Aorta (tissue), 5 donors: Measurements from ENCODE around the gene SAMD4B. TPM values are rescaled to one million over a fixed set of nuclear protein-coding genes. Genes with fewer than 3 reads are reported as not detected.

Experiments used
- ATAC-seq: fragments of 200-7000 bp; cut with Tn5 transposase; one replicate; pipeline ENCODE4 v1.9.1; 2022; ENCODE audit warnings: moderate library complexity; ENCODE audit not compliant: low FRiP score
- DNase-seq, 2 donors: peaks; one replicate each; pipeline ENCODE4 v3.0.0-alpha.2; 2020
- H3K27ac ChIP-seq, 2 donors: one replicate each; pipeline ENCODE4 v1.5.1; 2013; ENCODE audit warnings: low read length in 2 of 2, mild to moderate bottlenecking in 2 of 2, moderate library complexity in 2 of 2, control low read depth in 1 of 2, inconsistent platforms in 1 of 2, low read depth in 1 of 2
- H3K27me3 ChIP-seq, 2 donors: one replicate each; pipeline ENCODE4 v1.6.1; 2013; ENCODE audit warnings: control low read depth in 1 of 2, low read length in 1 of 2, mild to moderate bottlenecking in 1 of 2, moderate library complexity in 1 of 2; ENCODE audit not compliant: insufficient read depth in 2 of 2, control insufficient read depth in 1 of 2
- H3K36me3 ChIP-seq, 2 donors: one replicate each; pipeline ENCODE4 v1.6.1; 2013; ENCODE audit warnings: control low read depth in 1 of 2, low read length in 1 of 2, mild to moderate bottlenecking in 1 of 2; ENCODE audit not compliant: insufficient read depth in 2 of 2, control insufficient read depth in 1 of 2
- H3K4me1 ChIP-seq, 2 donors: one replicate each; pipeline ENCODE4 v1.6.1; 2013; ENCODE audit warnings: low read length in 2 of 2, control low read depth in 1 of 2, mild to moderate bottlenecking in 1 of 2, moderate library complexity in 1 of 2; ENCODE audit not compliant: insufficient read depth in 2 of 2, control insufficient read depth in 1 of 2
- H3K4me3 ChIP-seq, 2 donors: one replicate each; pipeline ENCODE4 v1.5.1; 2013; ENCODE audit warnings: low read length in 2 of 2, control low read depth in 1 of 2, mild to moderate bottlenecking in 1 of 2
- H3K9me3 ChIP-seq: one replicate; pipeline ENCODE4 v1.6.1; 2013; ENCODE audit warnings: mild to moderate bottlenecking, low read length; ENCODE audit not compliant: control insufficient read depth
- WGBS, 2 donors: extraction: QIAGEN DNeasy Blood & Tissue Kit; methylation state at CpG; one replicate each; pipeline ENCODE4 v1.1.7; 2013; 5-methylcytosine and 5-hydroxymethylcytosine counted together
- intact Hi-C, 2 donors: fragments of 100-400 bp; cut with DNase I; formaldehyde crosslinking; loops; one replicate each; pipeline versions ENCODE4 v1.14.2 to v1.15.0; 2022
- polyA plus RNA-seq, 2 donors: library from polyadenylated mRNA; stranded (reverse); fragments of 200-250 nt; gene quantifications; one replicate each; pipeline ENCODE4 v1.2.3, GENCODE V29; 2013
- total RNA-seq, 2 donors: library from RNA; stranded (reverse); fragmentation: NEBNext Ultra II Directional; extraction: Animal tissue kit (Norgen Biotek cat#: 25700); gene quantifications; one replicate each; pipeline ENCODE4 v1.2.1, GENCODE V29; 2021
- donor health status: healthy with polysubstance abuse.
- donor health status: Bipolar disorder and iron deficiency.
- donor health status: DM: no; HTN: no; CAD: no.
- donor health status: DM: no; HTN: no; CAD: no.
- donor health status: DM: yes; HTN: yes; CAD: no.

Gene SAMD4B
- total and polyA plus RNA-seq, 4 donors = 33.6 to 120 (median 105) TPM

- intact Hi-C loops = no loop called here
- ATAC-seq (no peak), DNase-seq (peak in 1 of 2 donors; percentile 16)
- H3K27ac ChIP-seq = no peak overlapping the region
- H3K4me3 ChIP-seq = no peak overlapping the region
- no peaks in the 10 kb centered on the region for H3K9me3 ChIP-seq
- no peaks in the 10 kb centered on the region for H3K27me3 ChIP-seq
- WGBS, 2 donors = 77 to 82% methylated on average over 12 of the region's 12 CpGs
- H3K36me3 ChIP-seq = peaks cover 0 to 4% of the 10 kb centered on the region in 2 donors
- peaks cover 0 to 3% of the 10 kb centered on the region in 2 donors for H3K4me1 ChIP-seq
Measured at GRCh38 chr19:39352381-39353255, 10.4 kb downstream of the SAMD4B start.

GRCh38 chr19:39355253-39355652 is 13.0 kb downstream of the SAMD4B start:
- Histone ChIP-seq H3K36me3 (peaks cover 0 to 7% of the 10 kb centered on the region in 2 donors), H3K27ac (no peak overlapping the region), H3K4me1 (no peaks in the 10 kb centered on the region), H3K9me3 (no peaks in the 10 kb centered on the region), H3K4me3 (no peak overlapping the region), H3K27me3 (no peaks in the 10 kb centered on the region)
- DNase-seq = peak in 1 of 2 donors; percentile 24
- intact Hi-C loops = loop anchor here in 1 of 2 donors (5.0 kb wide), 1 partner anchor 707 kb away; no protein-coding TSS in a partner anchor
- 83 to 84% methylated on average over 5 of the region's 5 CpGs for WGBS, 2 donors
- no peak for ATAC-seq

GRCh38 chr19:39356073-39356472 is 13.9 kb downstream of the SAMD4B start:
- peaks cover 0 to 7% of the 10 kb centered on the region in 2 donors for H3K36me3 ChIP-seq
- H3K27me3 ChIP-seq = no peaks in the 10 kb centered on the region
- no peaks in the 10 kb centered on the region for H3K4me1 ChIP-seq
- intact Hi-C loops = loop anchor here in 1 of 2 donors (5.0 kb wide), 1 partner anchor 706 kb away; no protein-coding TSS in a partner anchor
- H3K9me3 ChIP-seq = no peaks in the 10 kb centered on the region
- ATAC-seq (no peak), DNase-seq (no peak)
- H3K4me3 ChIP-seq = no peak overlapping the region
- H3K27ac ChIP-seq = no peak overlapping the region
- 87 to 89% methylated on average over 3 of the region's 3 CpGs for WGBS, 2 donors

- ATAC-seq (no peak), DNase-seq (peak in 1 of 2 donors; percentile 55)
- H3K36me3 ChIP-seq = peaks cover 0 to 7% of the 10 kb centered on the region in 2 donors
- H3K4me1 ChIP-seq = no peaks in the 10 kb centered on the region
- no peak overlapping the region for H3K4me3 ChIP-seq
- intact Hi-C loops = loop anchor here in 1 of 2 donors (5.0 kb wide), 1 partner anchor 706 kb away; no protein-coding TSS in a partner anchor
- no peak overlapping the region for H3K27ac ChIP-seq
- H3K9me3 ChIP-seq = no peaks in the 10 kb centered on the region
- H3K27me3 ChIP-seq = no peaks in the 10 kb centered on the region
- 87 to 91% methylated on average over 18 of the region's 18 CpGs for WGBS, 2 donors
Measured at GRCh38 chr19:39356647-39357046, 14.4 kb downstream of the SAMD4B start.

- no peak for ATAC-seq
- intact Hi-C loops = loop anchor here in 1 of 2 donors (5.0 kb wide), 1 partner anchor 703 kb away; no protein-coding TSS in a partner anchor
Measured at GRCh38 chr19:39359026-39359425, 16.8 kb downstream of the SAMD4B start.

GRCh38 chr19:39360599-39360998 is 18.4 kb downstream of the SAMD4B start:
- H3K4me1 ChIP-seq = no peaks in the 10 kb centered on the region
- H3K27me3 ChIP-seq = no peaks in the 10 kb centered on the region
- no peak for ATAC-seq
- no peak overlapping the region for H3K4me3 ChIP-seq
- H3K9me3 ChIP-seq = no peaks in the 10 kb centered on the region
- H3K27ac ChIP-seq = no peak overlapping the region
- no peak for DNase-seq
- intact Hi-C loops = no loop called here
- H3K36me3 ChIP-seq = peaks cover 0 to 7% of the 10 kb centered on the region in 2 donors
- WGBS, 2 donors = 57 to 67% methylated on average over 1 of the region's 1 CpG

More at GRCh38 chr19:39359026-39359425, 16.8 kb downstream of the SAMD4B start:
- Histone ChIP-seq H3K27me3 (no peaks in the 10 kb centered on the region), H3K27ac (no peak overlapping the region), H3K4me1 (no peaks in the 10 kb centered on the region), H3K36me3 (peaks cover 0 to 7% of the 10 kb centered on the region in 2 donors), H3K9me3 (no peaks in the 10 kb centered on the region), H3K4me3 (no peak overlapping the region)
- 90 to 94% methylated on average over 3 of the region's 3 CpGs for WGBS, 2 donors
- DNase-seq = peak in 1 of 2 donors; percentile 32

GRCh38 chr19:39362682-39363657 is 20.7 kb downstream of the SAMD4B start:
- WGBS, 2 donors = 62 to 68% methylated on average over 6 of the region's 6 CpGs
- DNase-seq (peak in 1 of 2 donors; percentile 58), ATAC-seq (peak; percentile 67)
- intact Hi-C loops = no loop called here
- peaks cover 0 to 4% of the 10 kb centered on the region in 2 donors for H3K36me3 ChIP-seq
- H3K27ac ChIP-seq = no peak overlapping the region
- H3K27me3 ChIP-seq = no peaks in the 10 kb centered on the region
- H3K9me3 ChIP-seq = no peaks in the 10 kb centered on the region
- no peaks in the 10 kb centered on the region for H3K4me1 ChIP-seq
- H3K4me3 ChIP-seq = no peak overlapping the region

GRCh38 chr19:39363901-39364457 is 21.8 kb downstream of the SAMD4B start:
- Histone ChIP-seq H3K27ac (no peak overlapping the region), H3K9me3 (no peaks in the 10 kb centered on the region), H3K36me3 (no peaks in the 10 kb centered on the region), H3K4me3 (no peak overlapping the region), H3K4me1 (no peaks in the 10 kb centered on the region), H3K27me3 (no peaks in the 10 kb centered on the region)
- DNase-seq = peak in 1 of 2 donors; percentile 70
- WGBS, 2 donors = 84 to 89% methylated on average over 5 of the region's 5 CpGs
- peak; percentile 73 for ATAC-seq
- intact Hi-C loops = no loop called here
